HepG2 (cell line): Measurements from ENCODE around the gene CENPO. TPM values are rescaled to one million over a fixed set of nuclear protein-coding genes. Genes with fewer than 3 reads are reported as not detected.

Experiments
- EHMT2 ChIP-seq: fragments of 200-600 bp; sonication (generic); IDR thresholded peaks from 2 replicates; pipeline ENCODE4 v1.7.0; 2017; ENCODE audit warnings: antibody characterized with exemption, low read depth, low read length, borderline replicate concordance
- HNRNPLL ChIP-seq: fragments of 200-400 bp; formaldehyde crosslinking; IDR thresholded peaks from 2 replicates; pipeline ENCODE4 v1.6.1; 2017; ENCODE audit warnings: mild to moderate bottlenecking, low read depth, low read length; ENCODE audit not compliant: poor library complexity, severe bottlenecking
- KLF16 ChIP-seq, 2 experiments: sonication (generic) in 1 of 2; formaldehyde crosslinking in 1 of 2; IDR thresholded peaks; 2 replicates each; pipeline versions ENCODE4 v1.6.1 to v1.8.0; 2016 to 2023; ENCODE audit warnings: missing genetic modification reagents in 2 of 2, missing compliant biosample characterization in 1 of 2
- RFXANK ChIP-seq: IDR thresholded peaks from 2 replicates; pipeline ENCODE4 v1.6.1; 2016
- SIX1 ChIP-seq: sonication (generic); formaldehyde crosslinking; IDR thresholded peaks from 2 replicates; pipeline ENCODE4 v1.4.0; 2020; ENCODE audit warnings: missing genetic modification reagents, borderline replicate concordance
- SOX5 ChIP-seq: IDR thresholded peaks from 2 replicates; pipeline ENCODE4 v1.6.1; 2016; ENCODE audit warnings: borderline replicate concordance
- ZNF33B ChIP-seq: sonication (generic); formaldehyde crosslinking; IDR thresholded peaks from 2 replicates; pipeline ENCODE4 v1.5.1; 2020; ENCODE audit warnings: mild to moderate bottlenecking, missing genetic modification reagents
- ZNF432 ChIP-seq: sonication (generic); formaldehyde crosslinking; IDR thresholded peaks from 2 replicates; pipeline ENCODE4 v1.5.0; 2020; ENCODE audit warnings: missing genetic modification reagents, mild to moderate bottlenecking, borderline replicate concordance
- ZSCAN9 ChIP-seq: IDR thresholded peaks from 2 replicates; pipeline ENCODE4 v1.6.1; 2016; ENCODE audit warnings: borderline replicate concordance
- polyA plus RNA-seq, 8 experiments: library from polyadenylated mRNA; depleted of rRNA in 3 of 8; stranded (reverse) in 7 of 8; unstranded in 1 of 8; fragments of >200 nt; fragmentation: Illumina TruSeq in 4 of 8; extraction: Trizol in 4 of 8; gene quantifications; 2 replicates each; pipeline versions ENCODE4 v1.2.1 to v1.2.3, GENCODE V29; 2011 to 2016; ENCODE audit warnings: low read depth in 4 of 8, missing spikeins in 1 of 8, mixed read lengths in 1 of 8; ENCODE audit not compliant: insufficient read depth in 1 of 8
- total RNA-seq, 5 experiments: library from RNA; depleted of rRNA; stranded (reverse); fragments of >200 nt; fragmentation: Illumina TruSeq; extraction: Trizol; gene quantifications; 2 replicates each; pipeline ENCODE4 v1.2.3, GENCODE V29; 2016; ENCODE audit warnings: low read depth in 1 of 5
- TF ChIP-seq, protein P1 (sequence below): sonication (generic); formaldehyde crosslinking; IDR thresholded peaks from 2 replicates; pipeline ENCODE4 v1.4.0; 2020; ENCODE audit warnings: mild to moderate bottlenecking, missing genetic modification reagents
- TF ChIP-seq, protein P2 (sequence below): sonication (generic); formaldehyde crosslinking; IDR thresholded peaks from 2 replicates; pipeline ENCODE4 v1.5.1; 2020; ENCODE audit warnings: missing genetic modification reagents, mild to moderate bottlenecking, borderline replicate concordance
- TF ChIP-seq, protein P3 (sequence below): sonication (generic); formaldehyde crosslinking; IDR thresholded peaks from 2 replicates; pipeline ENCODE4 v1.4.0; 2020; ENCODE audit warnings: missing genetic modification reagents, borderline replicate concordance
- TF ChIP-seq, protein P4 (sequence below): sonication (generic); formaldehyde crosslinking; IDR thresholded peaks from 2 replicates; pipeline ENCODE4 v1.5.0; 2020; ENCODE audit warnings: mild to moderate bottlenecking, missing genetic modification reagents

CENPO gene
- total and polyA plus RNA-seq, 2 of the 13 experiments (the other 11 are each of a cell fraction or from before 2014, with no cell fraction given) = 19.7 to 35.5 TPM

- TF ChIP-seq, protein P1, sequence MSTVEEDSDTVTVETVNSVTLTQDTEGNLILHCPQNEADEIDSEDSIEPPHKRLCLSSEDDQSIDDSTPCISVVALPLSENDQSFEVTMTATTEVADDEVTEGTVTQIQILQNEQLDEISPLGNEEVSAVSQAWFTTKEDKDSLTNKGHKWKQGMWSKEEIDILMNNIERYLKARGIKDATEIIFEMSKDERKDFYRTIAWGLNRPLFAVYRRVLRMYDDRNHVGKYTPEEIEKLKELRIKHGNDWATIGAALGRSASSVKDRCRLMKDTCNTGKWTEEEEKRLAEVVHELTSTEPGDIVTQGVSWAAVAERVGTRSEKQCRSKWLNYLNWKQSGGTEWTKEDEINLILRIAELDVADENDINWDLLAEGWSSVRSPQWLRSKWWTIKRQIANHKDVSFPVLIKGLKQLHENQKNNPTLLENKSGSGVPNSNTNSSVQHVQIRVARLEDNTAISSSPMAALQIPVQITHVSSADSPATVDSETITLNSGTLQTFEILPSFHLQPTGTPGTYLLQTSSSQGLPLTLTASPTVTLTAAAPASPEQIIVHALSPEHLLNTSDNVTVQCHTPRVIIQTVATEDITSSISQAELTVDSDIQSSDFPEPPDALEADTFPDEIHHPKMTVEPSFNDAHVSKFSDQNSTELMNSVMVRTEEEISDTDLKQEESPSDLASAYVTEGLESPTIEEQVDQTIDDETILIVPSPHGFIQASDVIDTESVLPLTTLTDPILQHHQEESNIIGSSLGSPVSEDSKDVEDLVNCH = no peak
- peak; percentile 33 for TF ChIP-seq SOX5 (CRISPR knock-in tag)
- TF ChIP-seq EHMT2 = 0 out of 2 replicates have a peak, but pooled peaks have one; percentile 30
- TF ChIP-seq SIX1 (CRISPR knock-in tag) = 0 out of 2 replicates have a peak, but pooled peaks have one; percentile 15
- no peak for TF ChIP-seq RFXANK (CRISPR knock-in tag)
- peak in 1 of 2 experiments; percentile 98; a peak in 2 of 4 replicates for TF ChIP-seq KLF16 (CRISPR knock-in tag; IDR thresholded peaks at IDR 0.05)
- no peak for TF ChIP-seq ZNF432 (CRISPR knock-in tag)
- peak; percentile 91 for TF ChIP-seq ZSCAN9 (CRISPR knock-in tag)
- TF ChIP-seq, protein P2, sequence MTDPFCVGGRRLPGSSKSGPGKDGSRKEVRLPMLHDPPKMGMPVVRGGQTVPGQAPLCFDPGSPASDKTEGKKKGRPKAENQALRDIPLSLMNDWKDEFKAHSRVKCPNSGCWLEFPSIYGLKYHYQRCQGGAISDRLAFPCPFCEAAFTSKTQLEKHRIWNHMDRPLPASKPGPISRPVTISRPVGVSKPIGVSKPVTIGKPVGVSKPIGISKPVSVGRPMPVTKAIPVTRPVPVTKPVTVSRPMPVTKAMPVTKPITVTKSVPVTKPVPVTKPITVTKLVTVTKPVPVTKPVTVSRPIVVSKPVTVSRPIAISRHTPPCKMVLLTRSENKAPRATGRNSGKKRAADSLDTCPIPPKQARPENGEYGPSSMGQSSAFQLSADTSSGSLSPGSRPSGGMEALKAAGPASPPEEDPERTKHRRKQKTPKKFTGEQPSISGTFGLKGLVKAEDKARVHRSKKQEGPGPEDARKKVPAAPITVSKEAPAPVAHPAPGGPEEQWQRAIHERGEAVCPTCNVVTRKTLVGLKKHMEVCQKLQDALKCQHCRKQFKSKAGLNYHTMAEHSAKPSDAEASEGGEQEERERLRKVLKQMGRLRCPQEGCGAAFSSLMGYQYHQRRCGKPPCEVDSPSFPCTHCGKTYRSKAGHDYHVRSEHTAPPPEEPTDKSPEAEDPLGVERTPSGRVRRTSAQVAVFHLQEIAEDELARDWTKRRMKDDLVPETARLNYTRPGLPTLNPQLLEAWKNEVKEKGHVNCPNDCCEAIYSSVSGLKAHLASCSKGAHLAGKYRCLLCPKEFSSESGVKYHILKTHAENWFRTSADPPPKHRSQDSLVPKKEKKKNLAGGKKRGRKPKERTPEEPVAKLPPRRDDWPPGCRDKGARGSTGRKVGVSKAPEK = no peak
- TF ChIP-seq, protein P3, sequence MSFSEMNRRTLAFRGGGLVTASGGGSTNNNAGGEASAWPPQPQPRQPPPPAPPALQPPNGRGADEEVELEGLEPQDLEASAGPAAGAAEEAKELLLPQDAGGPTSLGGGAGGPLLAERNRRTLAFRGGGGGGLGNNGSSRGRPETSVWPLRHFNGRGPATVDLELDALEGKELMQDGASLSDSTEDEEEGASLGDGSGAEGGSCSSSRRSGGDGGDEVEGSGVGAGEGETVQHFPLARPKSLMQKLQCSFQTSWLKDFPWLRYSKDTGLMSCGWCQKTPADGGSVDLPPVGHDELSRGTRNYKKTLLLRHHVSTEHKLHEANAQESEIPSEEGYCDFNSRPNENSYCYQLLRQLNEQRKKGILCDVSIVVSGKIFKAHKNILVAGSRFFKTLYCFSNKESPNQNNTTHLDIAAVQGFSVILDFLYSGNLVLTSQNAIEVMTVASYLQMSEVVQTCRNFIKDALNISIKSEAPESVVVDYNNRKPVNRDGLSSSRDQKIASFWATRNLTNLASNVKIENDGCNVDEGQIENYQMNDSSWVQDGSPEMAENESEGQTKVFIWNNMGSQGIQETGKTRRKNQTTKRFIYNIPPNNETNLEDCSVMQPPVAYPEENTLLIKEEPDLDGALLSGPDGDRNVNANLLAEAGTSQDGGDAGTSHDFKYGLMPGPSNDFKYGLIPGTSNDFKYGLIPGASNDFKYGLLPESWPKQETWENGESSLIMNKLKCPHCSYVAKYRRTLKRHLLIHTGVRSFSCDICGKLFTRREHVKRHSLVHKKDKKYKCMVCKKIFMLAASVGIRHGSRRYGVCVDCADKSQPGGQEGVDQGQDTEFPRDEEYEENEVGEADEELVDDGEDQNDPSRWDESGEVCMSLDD (CRISPR knock-in tag) = peak; percentile 95; the same call in 1 of the 2 replicates
- TF ChIP-seq ZNF33B (CRISPR knock-in tag) = no peak
- TF ChIP-seq, protein P4, sequence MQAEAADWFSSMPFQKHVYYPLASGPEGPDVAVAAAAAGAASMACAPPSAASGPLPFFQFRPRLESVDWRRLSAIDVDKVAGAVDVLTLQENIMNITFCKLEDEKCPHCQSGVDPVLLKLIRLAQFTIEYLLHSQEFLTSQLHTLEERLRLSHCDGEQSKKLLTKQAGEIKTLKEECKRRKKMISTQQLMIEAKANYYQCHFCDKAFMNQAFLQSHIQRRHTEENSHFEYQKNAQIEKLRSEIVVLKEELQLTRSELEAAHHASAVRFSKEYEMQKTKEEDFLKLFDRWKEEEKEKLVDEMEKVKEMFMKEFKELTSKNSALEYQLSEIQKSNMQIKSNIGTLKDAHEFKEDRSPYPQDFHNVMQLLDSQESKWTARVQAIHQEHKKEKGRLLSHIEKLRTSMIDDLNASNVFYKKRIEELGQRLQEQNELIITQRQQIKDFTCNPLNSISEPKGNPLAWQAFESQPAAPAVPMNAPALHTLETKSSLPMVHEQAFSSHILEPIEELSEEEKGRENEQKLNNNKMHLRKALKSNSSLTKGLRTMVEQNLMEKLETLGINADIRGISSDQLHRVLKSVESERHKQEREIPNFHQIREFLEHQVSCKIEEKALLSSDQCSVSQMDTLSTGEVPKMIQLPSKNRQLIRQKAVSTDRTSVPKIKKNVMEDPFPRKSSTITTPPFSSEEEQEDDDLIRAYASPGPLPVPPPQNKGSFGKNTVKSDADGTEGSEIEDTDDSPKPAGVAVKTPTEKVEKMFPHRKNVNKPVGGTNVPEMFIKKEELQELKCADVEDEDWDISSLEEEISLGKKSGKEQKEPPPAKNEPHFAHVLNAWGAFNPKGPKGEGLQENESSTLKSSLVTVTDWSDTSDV (CRISPR knock-in tag) = no peak
- peak; percentile 87 for TF ChIP-seq HNRNPLL
Measured at GRCh38 chr2:24792874-24793760, at the start of gene CENPO, which contains the start of gene PTRHD1 (continued).
